Progenitor cell of endocrine pancreas (in vitro differentiated cells): ENCODE data around the gene CRYBA1. TPM values are rescaled to one million over a fixed set of nuclear protein-coding genes. Genes with fewer than 3 reads are reported as not detected.
A peak's percentile ranks its signal among the peaks of the same experiment; 100 is the strongest.

Experiments
- DNase-seq: peaks from one replicate; pipeline ENCODE4 v3.0.0; 2021; ENCODE audit warnings: low spot score; ENCODE audit not compliant: unreplicated experiment
- H3K27ac Mint-ChIP-seq: 2 replicates; pipeline ENCODE4 v1.8.0; 2021; ENCODE audit warnings: mild to moderate bottlenecking, moderate library complexity, mixed read lengths
- H3K27me3 Mint-ChIP-seq: 2 replicates; pipeline ENCODE4 v1.8.0; 2021; ENCODE audit warnings: mixed read lengths
- H3K36me3 Mint-ChIP-seq: 2 replicates; pipeline ENCODE4 v1.8.0; 2022; ENCODE audit warnings: mixed read lengths; ENCODE audit not compliant: insufficient read depth
- H3K4me1 Mint-ChIP-seq: 2 replicates; pipeline ENCODE4 v1.8.0; 2021; ENCODE audit warnings: low read depth, mixed read lengths
- H3K4me3 Mint-ChIP-seq: 2 replicates; pipeline ENCODE4 v1.8.0; 2021; ENCODE audit warnings: low read depth, mild to moderate bottlenecking, moderate library complexity, mixed read lengths
- H3K9me3 Mint-ChIP-seq: 2 replicates; pipeline ENCODE4 v1.8.0; 2021; ENCODE audit warnings: low read depth, mixed read lengths
- CTCF ChIP-seq: fragments of 200-600 bp; sonication (generic); IDR thresholded peaks from one replicate; pipeline ENCODE4 v1.5.0; 2021; ENCODE audit warnings: antibody characterized with exemption, mild to moderate bottlenecking; ENCODE audit not compliant: unreplicated experiment
- total RNA-seq: library from RNA; stranded (reverse); gene quantifications from 2 replicates; pipeline ENCODE4 v1.2.1, GENCODE V29; 2021

The CRYBA1 gene
- total RNA-seq, 1 donor from 2014 or later: not detected

GRCh38 chr17:29252101-29252791 is 5.6 kb downstream of the CRYBA1 start:
- Mint-ChIP-seq H3K9me3 (no peaks in the 10 kb centered on the region), H3K4me3 (no peak overlapping the region), H3K36me3 (peaks cover 1% of the 10 kb centered on the region), H3K27ac (peak overlapping the region; percentile 49), H3K4me1 (peaks cover 20% of the 10 kb centered on the region), H3K27me3 (no peaks in the 10 kb centered on the region)
- TF ChIP-seq CTCF: peak; percentile 60
- no peak for DNase-seq

- no peak for TF ChIP-seq CTCF
- Mint-ChIP-seq H3K4me3 (no peak overlapping the region), H3K27ac (no peak overlapping the region), H3K36me3 (peaks cover 1% of the 10 kb centered on the region), H3K4me1 (peaks cover 24% of the 10 kb centered on the region), H3K27me3 (no peaks in the 10 kb centered on the region), H3K9me3 (no peaks in the 10 kb centered on the region)
- no peak for DNase-seq
These were observed 6.4 kb downstream of the CRYBA1 start for GRCh38 chr17:29253037-29253436.

GRCh38 chr17:29255926-29256522 is 9.4 kb downstream of the CRYBA1 start:
- Mint-ChIP-seq H3K27ac (no peak overlapping the region), H3K4me1 (peaks cover 31% of the 10 kb centered on the region), H3K9me3 (no peaks in the 10 kb centered on the region), H3K4me3 (no peak overlapping the region), H3K36me3 (peaks cover 10% of the 10 kb centered on the region), H3K27me3 (no peaks in the 10 kb centered on the region)
- TF ChIP-seq CTCF: no peak
- DNase-seq: no peak

- Mint-ChIP-seq H3K36me3 (peaks cover 13% of the 10 kb centered on the region), H3K9me3 (no peaks in the 10 kb centered on the region), H3K27ac (no peak overlapping the region), H3K27me3 (no peaks in the 10 kb centered on the region), H3K4me1 (peaks cover 31% of the 10 kb centered on the region), H3K4me3 (no peak overlapping the region)
- TF ChIP-seq CTCF: no peak
- no peak for DNase-seq
These were observed 10.2 kb downstream of the CRYBA1 start for GRCh38 chr17:29256735-29257466.

GRCh38 chr17:29257756-29258155 is 11.1 kb downstream of the CRYBA1 start:
- H3K4me1 Mint-ChIP-seq: peaks cover 31% of the 10 kb centered on the region
- TF ChIP-seq CTCF: no peak

More at GRCh38 chr17:29257756-29258155, 11.1 kb downstream of the CRYBA1 start:
- DNase-seq: no peak
- peaks cover 15% of the 10 kb centered on the region for H3K36me3 Mint-ChIP-seq
- H3K9me3 Mint-ChIP-seq: no peaks in the 10 kb centered on the region
- no peak overlapping the region for H3K27ac Mint-ChIP-seq
- H3K4me3 Mint-ChIP-seq: no peak overlapping the region
- H3K27me3 Mint-ChIP-seq: no peaks in the 10 kb centered on the region
